ENCODE data around the gene PPP1R3G. TPM values are rescaled to one million over a fixed set of nuclear protein-coding genes. Genes with fewer than 3 reads are reported as not detected.

Gene PPP1R3G
- total and polyA plus RNA-seq, 2 of the 13 experiments (the other 11 are each of a cell fraction or from before 2014, with no cell fraction given), result 1.2 to 1.3 TPM

DNA sequence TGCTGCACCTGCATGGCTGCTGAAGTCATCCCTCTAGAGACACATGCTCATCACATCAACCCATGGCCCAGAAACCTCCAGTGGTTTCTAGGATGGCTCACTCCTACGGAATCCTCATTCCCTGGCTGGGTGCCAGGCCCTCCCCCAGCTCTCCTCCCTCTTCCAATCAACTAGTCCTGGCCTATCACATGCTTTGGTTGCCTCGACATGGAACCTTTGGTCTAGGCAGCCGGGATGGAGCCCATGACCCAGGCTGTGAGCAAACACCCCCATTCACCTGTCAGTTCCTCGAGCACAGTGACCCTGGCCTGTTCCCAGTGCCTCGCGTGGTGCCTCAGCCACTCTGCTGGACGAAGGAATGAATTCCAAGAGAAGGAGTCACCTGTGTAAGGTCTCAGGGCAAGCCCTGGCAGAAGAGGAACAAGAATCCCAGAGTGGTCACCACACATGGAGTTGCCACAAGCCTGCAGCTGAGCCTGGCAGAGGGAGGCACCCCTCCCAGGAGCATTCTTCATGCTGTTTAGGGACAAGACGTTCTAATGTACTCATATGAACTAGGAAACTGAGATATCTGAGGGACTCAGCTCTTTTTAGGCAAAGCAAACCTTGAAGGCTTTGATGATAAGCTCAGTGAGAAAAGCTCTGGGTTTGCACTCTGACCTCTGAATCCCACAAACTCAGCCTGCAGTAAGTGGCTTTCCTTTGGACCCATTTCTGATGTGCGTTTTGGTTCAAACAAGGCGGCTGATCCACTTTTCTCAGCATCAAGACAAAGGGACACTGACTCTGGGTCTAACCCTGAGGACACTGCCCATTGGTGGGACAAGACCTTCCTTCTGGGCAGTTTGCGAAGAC, 40.2 kb downstream of the PPP1R3G start (continued):
- no peak for TF ChIP-seq ZNF224 (CRISPR knock-in tag; IDR thresholded peaks at IDR 0.05)
- TF ChIP-seq BCL6 (CRISPR knock-in tag; IDR thresholded peaks at IDR 0.05), result peak; percentile 96
- peak; percentile 27; the same call in 1 of the 2 replicates for TF ChIP-seq SSRP1 (CRISPR knock-in tag; IDR thresholded peaks at IDR 0.05)
- no peak for TF ChIP-seq ZNF543 (CRISPR knock-in tag; IDR thresholded peaks at IDR 0.05)
- TF ChIP-seq ZNF33B (CRISPR knock-in tag; IDR thresholded peaks at IDR 0.05), result peak; percentile 37; the same call in 1 of the 2 replicates
- no peak for TF ChIP-seq ZNF563 (CRISPR knock-in tag; IDR thresholded peaks at IDR 0.05)
- TF ChIP-seq, protein P1, sequence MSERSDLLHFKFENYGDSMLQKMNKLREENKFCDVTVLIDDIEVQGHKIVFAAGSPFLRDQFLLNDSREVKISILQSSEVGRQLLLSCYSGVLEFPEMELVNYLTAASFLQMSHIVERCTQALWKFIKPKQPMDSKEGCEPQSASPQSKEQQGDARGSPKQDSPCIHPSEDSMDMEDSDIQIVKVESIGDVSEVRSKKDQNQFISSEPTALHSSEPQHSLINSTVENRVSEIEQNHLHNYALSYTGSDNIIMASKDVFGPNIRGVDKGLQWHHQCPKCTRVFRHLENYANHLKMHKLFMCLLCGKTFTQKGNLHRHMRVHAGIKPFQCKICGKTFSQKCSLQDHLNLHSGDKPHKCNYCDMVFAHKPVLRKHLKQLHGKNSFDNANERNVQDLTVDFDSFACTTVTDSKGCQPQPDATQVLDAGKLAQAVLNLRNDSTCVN (CRISPR knock-in tag; IDR thresholded peaks at IDR 0.05; ENCODE audit: borderline replicate concordance), result no peak
- no peak for TF ChIP-seq CCAR2 (optimal IDR thresholded peaks at IDR 0.05; ENCODE audit: low read depth, low read length)
- TF ChIP-seq CENPT (CRISPR knock-in tag; IDR thresholded peaks at IDR 0.05; ENCODE audit: low read depth), result no peak
- TF ChIP-seq ZNF605 (CRISPR knock-in tag; IDR thresholded peaks at IDR 0.05), result no peak
- TF ChIP-seq ZNF672 (CRISPR knock-in tag; IDR thresholded peaks at IDR 0.05), result no peak
- TF ChIP-seq KDM1A (CRISPR knock-in tag; IDR thresholded peaks at IDR 0.05), result no peak
- TF ChIP-seq ZNF724P (CRISPR knock-in tag; IDR thresholded peaks at IDR 0.05; ENCODE audit: borderline replicate concordance), result no peak
- TF ChIP-seq SIX1 (CRISPR knock-in tag; IDR thresholded peaks at IDR 0.05; ENCODE audit: borderline replicate concordance), result no peak
- no peak for TF ChIP-seq ZBTB42 (CRISPR knock-in tag; IDR thresholded peaks at IDR 0.05)
- no peak for TF ChIP-seq HCFC1 (IDR thresholded peaks at IDR 0.05; ENCODE audit: low read depth, low read length)
- no peak for TF ChIP-seq MAF1 (CRISPR knock-in tag; IDR thresholded peaks at IDR 0.05; ENCODE audit: borderline replicate concordance)
- TF ChIP-seq KLF12 (CRISPR knock-in tag; IDR thresholded peaks at IDR 0.05; ENCODE audit: borderline replicate concordance), result no peak
- TF ChIP-seq, protein P2, sequence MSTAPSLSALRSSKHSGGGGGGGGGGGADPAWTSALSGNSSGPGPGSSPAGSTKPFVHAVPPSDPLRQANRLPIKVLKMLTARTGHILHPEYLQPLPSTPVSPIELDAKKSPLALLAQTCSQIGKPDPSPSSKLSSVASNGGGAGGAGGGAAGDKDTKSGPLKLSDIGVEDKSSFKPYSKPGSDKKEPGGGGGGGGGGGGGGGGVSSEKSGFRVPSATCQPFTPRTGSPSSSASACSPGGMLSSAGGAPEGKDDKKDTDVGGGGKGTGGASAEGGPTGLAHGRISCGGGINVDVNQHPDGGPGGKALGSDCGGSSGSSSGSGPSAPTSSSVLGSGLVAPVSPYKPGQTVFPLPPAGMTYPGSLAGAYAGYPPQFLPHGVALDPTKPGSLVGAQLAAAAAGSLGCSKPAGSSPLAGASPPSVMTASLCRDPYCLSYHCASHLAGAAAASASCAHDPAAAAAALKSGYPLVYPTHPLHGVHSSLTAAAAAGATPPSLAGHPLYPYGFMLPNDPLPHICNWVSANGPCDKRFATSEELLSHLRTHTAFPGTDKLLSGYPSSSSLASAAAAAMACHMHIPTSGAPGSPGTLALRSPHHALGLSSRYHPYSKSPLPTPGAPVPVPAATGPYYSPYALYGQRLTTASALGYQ (CRISPR knock-in tag; IDR thresholded peaks at IDR 0.05), result no peak
- 0 out of 2 replicates have a peak, but pooled peaks have one; percentile 50 for TF ChIP-seq GTF2F1 (IDR thresholded peaks at IDR 0.05; ENCODE audit: low read length)
- TF ChIP-seq, protein P3, sequence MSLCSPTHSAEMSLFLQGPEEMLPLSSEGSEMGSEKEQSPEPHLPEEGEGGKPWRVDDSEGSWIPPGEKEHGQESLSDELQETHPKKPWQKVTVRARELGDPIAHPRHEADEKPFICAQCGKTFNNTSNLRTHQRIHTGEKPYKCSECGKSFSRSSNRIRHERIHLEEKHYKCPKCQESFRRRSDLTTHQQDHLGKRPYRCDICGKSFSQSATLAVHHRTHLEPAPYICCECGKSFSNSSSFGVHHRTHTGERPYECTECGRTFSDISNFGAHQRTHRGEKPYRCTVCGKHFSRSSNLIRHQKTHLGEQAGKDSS (CRISPR knock-in tag; IDR thresholded peaks at IDR 0.05; ENCODE audit: borderline replicate concordance, low read depth), result no peak
- no peak for TF ChIP-seq HOXA7 (CRISPR knock-in tag; IDR thresholded peaks at IDR 0.05)
- TF ChIP-seq RBAK (CRISPR knock-in tag; IDR thresholded peaks at IDR 0.05), result no peak
- TF ChIP-seq SOX6 (IDR thresholded peaks at IDR 0.05), result no peak
- TF ChIP-seq SOX6 (CRISPR knock-in tag; IDR thresholded peaks at IDR 0.05), result no peak
- TF ChIP-seq ZNF569 (CRISPR knock-in tag; IDR thresholded peaks at IDR 0.05; ENCODE audit: borderline replicate concordance), result no peak
- no peak for TF ChIP-seq XRCC5 (optimal IDR thresholded peaks at IDR 0.05; ENCODE audit: low read length)
- TF ChIP-seq GTF3A (CRISPR knock-in tag; conservative IDR thresholded peaks at IDR 0.05), result no peak
- TF ChIP-seq ZFP36L2 (CRISPR knock-in tag; IDR thresholded peaks at IDR 0.05), result no peak
- TF ChIP-seq ZFP41 (CRISPR knock-in tag; IDR thresholded peaks at IDR 0.05; ENCODE audit: borderline replicate concordance), result no peak
